A673 (cell line): ENCODE data around the gene HARS2. TPM values are rescaled to one million over a fixed set of nuclear protein-coding genes. Genes with fewer than 3 reads are reported as not detected.

Source experiments
- Bru-seq: library from RNA; stranded (reverse); fragments of 400-500 nt; gene quantifications from one replicate; lab custom pipeline; 2021; lab: Mats Ljungman, UMichigan
- BruChase-seq, 2 experiments: library from RNA; stranded (reverse); fragments of 400-500 nt; gene quantifications; one replicate each; lab custom pipeline; 2021; lab: Mats Ljungman, UMichigan
- BruUV-seq: library from RNA; stranded (reverse); fragments of 400-500 nt; replicated peaks from 2 replicates; lab custom pipeline; 2021; lab: Mats Ljungman, UMichigan
- CTCF ChIA-PET: fragments of 300-600 bp; sonication (Branson Sonifier 250); formaldehyde crosslinking; loops from one replicate; lab custom pipeline; 2022; ENCODE audit warnings: antibody characterized with exemption; lab: Charles Lee
- POLR2A ChIA-PET: fragments of 300-600 bp; sonication (Branson Sonifier 250); formaldehyde crosslinking; loops from one replicate; lab custom pipeline; 2022; ENCODE audit warnings: antibody characterized with exemption; ENCODE audit not compliant: low non-redundant PET; lab: Charles Lee
- DNase-seq: peaks from one replicate; pipeline ENCODE4 v3.0.0-alpha.2; 2015; ENCODE audit warnings: low spot score
- H3K27ac ChIP-seq: fragments of 200-600 bp; sonication (generic); 2 replicates; pipeline ENCODE4 v1.5.1; 2016; ENCODE audit warnings: mixed run types, low read depth, mild to moderate bottlenecking, mixed read lengths, antibody characterized with exemption, low read length; ENCODE audit not compliant: poor library complexity, severe bottlenecking
- H3K27me3 ChIP-seq: fragments of 200-600 bp; sonication (generic); replicated peaks from 2 replicates; pipeline ENCODE4 v1.6.1; 2017; ENCODE audit warnings: mixed run types, low read depth, mild to moderate bottlenecking, mixed read lengths, antibody characterized with exemption, low read length; ENCODE audit not compliant: insufficient read depth, poor library complexity
- H3K36me3 ChIP-seq: fragments of 200-600 bp; sonication (generic); 2 replicates; pipeline ENCODE4 v1.6.1; 2016; ENCODE audit warnings: mixed run types, mild to moderate bottlenecking, mixed read lengths, antibody characterized with exemption, low read length; ENCODE audit not compliant: insufficient read depth, poor library complexity, severe bottlenecking
- H3K4me1 ChIP-seq: fragments of 200-600 bp; sonication (generic); 2 replicates; pipeline ENCODE4 v1.6.1; 2017; ENCODE audit warnings: mixed run types, mild to moderate bottlenecking, mixed read lengths, antibody characterized with exemption, low read length; ENCODE audit not compliant: insufficient read depth, poor library complexity, severe bottlenecking
- H3K4me3 ChIP-seq: fragments of 200-600 bp; sonication (generic); 2 replicates; pipeline ENCODE4 v1.5.1; 2016; ENCODE audit warnings: low read depth, mixed run types, mild to moderate bottlenecking, mixed read lengths, low read length; ENCODE audit not compliant: poor library complexity, severe bottlenecking
- H3K9me3 ChIP-seq: fragments of 200-600 bp; sonication (generic); 2 replicates; pipeline ENCODE4 v1.6.1; 2016; ENCODE audit warnings: mixed run types, low read depth, mild to moderate bottlenecking, mixed read lengths, antibody characterized with exemption, low read length; ENCODE audit not compliant: poor library complexity, severe bottlenecking
- EZH2 ChIP-seq: fragments of 200-600 bp; sonication (generic); IDR thresholded peaks from 2 replicates; pipeline ENCODE4 v1.6.1; 2017; ENCODE audit warnings: borderline replicate concordance, low read depth, mild to moderate bottlenecking, mixed read lengths, antibody characterized with exemption, low read length; ENCODE audit not compliant: poor library complexity, severe bottlenecking
- intact Hi-C: fragments of 100-400 bp; cut with micrococcal nuclease; formaldehyde crosslinking; loops from one replicate; pipeline ENCODE4 v1.10.0; 2022; ENCODE audit not compliant: unreplicated experiment
- long read RNA-seq: library from polyadenylated mRNA; stranded (forward); transcript quantifications from one replicate; pipeline ENCODE4 v2.0.0, GENCODE V29; 2022
- total RNA-seq: library from RNA; stranded (reverse); gene quantifications from 2 replicates; pipeline ENCODE4 v1.2.3, GENCODE V29; 2021
- TF ChIP-seq, protein P1 (sequence below): fragments of 300-800, 200-600 bp; sonication (generic); conservative IDR thresholded peaks from 2 replicates; pipeline ENCODE4 v1.5.1; 2017; ENCODE audit warnings: low read depth, mild to moderate bottlenecking, antibody characterized with exemption, low read length, moderate library complexity, mixed read lengths

HARS2 gene, protein sequence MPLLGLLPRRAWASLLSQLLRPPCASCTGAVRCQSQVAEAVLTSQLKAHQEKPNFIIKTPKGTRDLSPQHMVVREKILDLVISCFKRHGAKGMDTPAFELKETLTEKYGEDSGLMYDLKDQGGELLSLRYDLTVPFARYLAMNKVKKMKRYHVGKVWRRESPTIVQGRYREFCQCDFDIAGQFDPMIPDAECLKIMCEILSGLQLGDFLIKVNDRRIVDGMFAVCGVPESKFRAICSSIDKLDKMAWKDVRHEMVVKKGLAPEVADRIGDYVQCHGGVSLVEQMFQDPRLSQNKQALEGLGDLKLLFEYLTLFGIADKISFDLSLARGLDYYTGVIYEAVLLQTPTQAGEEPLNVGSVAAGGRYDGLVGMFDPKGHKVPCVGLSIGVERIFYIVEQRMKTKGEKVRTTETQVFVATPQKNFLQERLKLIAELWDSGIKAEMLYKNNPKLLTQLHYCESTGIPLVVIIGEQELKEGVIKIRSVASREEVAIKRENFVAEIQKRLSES
- total RNA-seq (33.0 and 33.7 TPM in 2 replicates), Bru-seq, nascent RNA (percentile 86 among the genes with signal in this experiment), BruChase-seq, experiment 1, labeled RNA remaining after a 2-hour chase (percentile 91 among the genes with signal in this experiment), BruChase-seq, experiment 2, labeled RNA remaining after a 6-hour chase (percentile 85 among the genes with signal in this experiment)
- long read RNA-seq, transcript HARS2-201 (13 exons, 2,510 nt), result major isoform, 57 of 93 reads
- long read RNA-seq, transcript HARS2-219 (14 exons, 2,292 nt), result minor isoform, 5 of 93 reads
- long read RNA-seq, transcript HARS2-215 (12 exons, 2,346 nt), result minor isoform, 6 of 93 reads
- long read RNA-seq, partial matches to known transcripts, result 6 of 93 reads
- long read RNA-seq, other reads (novel, unspliced or antisense), result 18 of 93 reads

DNA sequence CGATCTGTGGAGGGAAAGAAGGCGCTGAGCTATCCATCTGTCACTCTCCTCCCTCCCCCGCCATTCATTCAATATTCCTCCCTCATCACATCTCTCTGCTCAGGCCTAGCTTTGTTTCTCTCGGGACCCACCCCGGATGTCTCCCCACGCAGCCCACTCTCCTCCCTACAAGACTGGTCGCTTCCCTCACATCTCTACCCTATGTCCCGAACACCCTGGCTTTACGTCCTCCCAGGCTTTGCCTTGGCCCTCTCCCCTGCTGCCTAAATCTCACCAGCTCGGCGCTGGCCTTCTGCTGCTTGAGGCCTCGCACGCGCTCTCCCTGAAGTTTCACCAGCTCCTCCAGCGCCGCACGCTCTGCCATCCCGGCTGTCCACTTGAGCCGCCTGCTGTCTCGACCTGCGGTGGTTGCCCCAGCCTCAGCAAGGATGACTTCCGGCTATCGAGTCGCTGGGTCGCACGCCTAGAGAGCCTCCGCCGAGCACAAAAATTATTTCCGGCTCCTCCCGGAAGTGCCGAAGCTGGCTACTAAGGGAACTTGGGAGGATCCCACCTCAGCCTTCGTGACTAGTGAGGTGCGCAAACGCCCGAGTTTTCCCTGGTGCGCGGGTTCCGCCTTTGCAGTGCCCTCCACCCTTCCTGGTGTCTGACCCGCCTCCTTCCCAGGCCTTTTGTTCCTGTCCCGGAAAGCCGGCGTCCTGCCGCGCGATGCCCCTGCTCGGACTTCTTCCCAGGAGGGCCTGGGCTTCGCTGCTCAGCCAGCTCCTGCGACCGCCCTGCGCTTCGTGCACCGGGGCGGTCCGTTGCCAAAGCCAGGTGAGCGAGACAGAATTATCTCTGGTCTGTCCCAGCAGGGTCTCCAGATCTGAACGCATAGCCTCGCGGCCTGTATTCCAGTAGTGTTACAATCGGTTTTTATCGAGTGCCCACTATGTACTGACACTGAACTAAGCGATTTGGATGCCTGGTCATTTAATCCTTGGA lies at the start of gene HARS2, which contains the start of gene HARS1:
TSS of gene HARS2 (plus strand) at position 515 of the 984 bp plus-strand sequence. CDS start at position 709, 194 bp downstream.
TSS of gene HARS1 (minus strand) at position 430 of the 984 bp plus-strand sequence. CDS start at position 364, 66 bp downstream.
- Histone ChIP-seq H3K27ac (peak within 1 kb of the TSS; percentile 83), H3K4me1 (peaks cover 9% of the 10 kb centered on the region), H3K9me3 (no peaks in the 10 kb centered on the region), H3K27me3 (no peaks in the 10 kb centered on the region), H3K4me3 (peak within 1 kb of the TSS; percentile 84), H3K36me3 (peaks cover 47% of the 10 kb centered on the region)
- TF ChIP-seq, protein P1, sequence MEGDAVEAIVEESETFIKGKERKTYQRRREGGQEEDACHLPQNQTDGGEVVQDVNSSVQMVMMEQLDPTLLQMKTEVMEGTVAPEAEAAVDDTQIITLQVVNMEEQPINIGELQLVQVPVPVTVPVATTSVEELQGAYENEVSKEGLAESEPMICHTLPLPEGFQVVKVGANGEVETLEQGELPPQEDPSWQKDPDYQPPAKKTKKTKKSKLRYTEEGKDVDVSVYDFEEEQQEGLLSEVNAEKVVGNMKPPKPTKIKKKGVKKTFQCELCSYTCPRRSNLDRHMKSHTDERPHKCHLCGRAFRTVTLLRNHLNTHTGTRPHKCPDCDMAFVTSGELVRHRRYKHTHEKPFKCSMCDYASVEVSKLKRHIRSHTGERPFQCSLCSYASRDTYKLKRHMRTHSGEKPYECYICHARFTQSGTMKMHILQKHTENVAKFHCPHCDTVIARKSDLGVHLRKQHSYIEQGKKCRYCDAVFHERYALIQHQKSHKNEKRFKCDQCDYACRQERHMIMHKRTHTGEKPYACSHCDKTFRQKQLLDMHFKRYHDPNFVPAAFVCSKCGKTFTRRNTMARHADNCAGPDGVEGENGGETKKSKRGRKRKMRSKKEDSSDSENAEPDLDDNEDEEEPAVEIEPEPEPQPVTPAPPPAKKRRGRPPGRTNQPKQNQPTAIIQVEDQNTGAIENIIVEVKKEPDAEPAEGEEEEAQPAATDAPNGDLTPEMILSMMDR, result no peak
- TF ChIP-seq EZH2, result no peak
- ChIA-PET POLR2A (interaction anchor here (0.6 to 1.1 kb wide), 3 partner anchors 9 to 130 kb away, joined by 3 to 6 read pairs (median 3); partner anchors contain the start of gene ZMAT2), CTCF (interaction anchor here (0.9 kb wide), 1 partner anchor 16 kb away, joined by 4 read pairs; no protein-coding TSS in a partner anchor)
- no TSS peak for BruUV-seq
- intact Hi-C loops, result loop anchor here (1.0 kb wide), 1 partner anchor 27 kb away; the partner anchor contains the start of gene WDR55
- DNase-seq, result peak; percentile 95

DNA sequence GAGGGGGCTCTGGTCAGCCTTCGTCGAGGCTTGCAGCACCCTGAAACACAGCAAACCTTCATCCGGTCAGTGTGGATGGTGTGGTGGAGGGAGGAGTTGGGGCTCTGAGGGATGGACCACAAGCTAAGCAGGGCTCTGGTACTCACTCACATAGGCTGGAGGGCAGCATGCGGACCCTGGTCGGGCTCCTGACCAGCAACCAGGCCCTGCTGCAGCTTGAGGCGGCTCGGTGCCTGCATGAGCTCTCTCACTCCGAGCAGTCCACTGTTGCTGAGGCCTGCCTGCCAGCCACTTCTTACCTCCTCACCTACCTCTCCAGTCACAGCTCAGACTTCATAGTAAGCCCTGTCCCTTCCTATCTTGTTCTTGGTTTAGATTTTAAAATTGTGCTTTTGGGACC lies 49.5 kb upstream of the HARS2 start:
- H3K9me3 ChIP-seq, result no peaks in the 10 kb centered on the region
- no peak for DNase-seq
- H3K4me3 ChIP-seq, result no peak overlapping the region
- H3K36me3 ChIP-seq, result peaks cover 38% of the 10 kb centered on the region
- no peaks in the 10 kb centered on the region for H3K27me3 ChIP-seq
- peaks cover 23% of the 10 kb centered on the region for H3K4me1 ChIP-seq
- ChIA-PET CTCF (interaction anchor here (1.5 kb wide), 1 partner anchor 279 kb away, joined by 3 read pairs; no protein-coding TSS in a partner anchor), POLR2A (no interaction called here)
- TF ChIP-seq EZH2, result no peak
- TF ChIP-seq, protein P1, result no peak
- no TSS peak for BruUV-seq
- intact Hi-C loops, result no loop called here
- no peak overlapping the region for H3K27ac ChIP-seq
